Activated naive CD8-positive, alpha-beta T cell treated with anti-CD3 and anti-CD28 coated beads, Interleukin-2, amount 10 ng/mL, durations not matched to agents 7 days and 5 days (primary cell): Measurements from ENCODE around the gene ACTA2. TPM values are rescaled to one million over a fixed set of nuclear protein-coding genes. Genes with fewer than 3 reads are reported as not detected.
A peak's percentile ranks its signal among the peaks of the same experiment; 100 is the strongest.
"Not testable (repeated sequence)": the region's sequence is repeated elsewhere in the genome, so short reads cannot be mapped to it uniquely, and the experiment has no call there.

Experiments used
- ATAC-seq: fragments of 150-1000 bp; cut with Tn5 transposase; one replicate; pipeline ENCODE4 v1.10.0; 2021; ENCODE audit warnings: low read depth, moderate library complexity
- POLR2A ChIA-PET: fragments of 350-600 bp; sonication (Branson Sonifier 250); formaldehyde crosslinking; loops from one replicate; lab custom pipeline; 2021; ENCODE audit warnings: antibody characterized with exemption; lab: Charles Lee
- DNase-seq: peaks from one replicate; pipeline ENCODE4 v3.0.0; 2021
- H3K27ac Mint-ChIP-seq: one replicate; pipeline ENCODE4 v1.8.0; 2022; ENCODE audit warnings: mild to moderate bottlenecking, mixed read lengths
- H3K27me3 Mint-ChIP-seq: one replicate; pipeline ENCODE4 v1.8.0; 2022; ENCODE audit warnings: mild to moderate bottlenecking, moderate library complexity, mixed read lengths
- H3K36me3 Mint-ChIP-seq: one replicate; pipeline ENCODE4 v1.8.0; 2021; ENCODE audit warnings: mild to moderate bottlenecking, mixed read lengths
- H3K4me1 Mint-ChIP-seq: one replicate; pipeline ENCODE4 v1.8.0; 2021; ENCODE audit warnings: mixed read lengths
- H3K4me3 Mint-ChIP-seq: one replicate; pipeline ENCODE4 v1.8.0; 2022; ENCODE audit warnings: mild to moderate bottlenecking, moderate library complexity, mixed read lengths
- H3K9me3 Mint-ChIP-seq: one replicate; pipeline ENCODE4 v1.8.0; 2021; ENCODE audit warnings: mixed read lengths
- total RNA-seq, 2 experiments: library from RNA; stranded (reverse); gene quantifications; one replicate each; pipeline ENCODE4 v1.2.3, GENCODE V29; 2021

The ACTA2 gene
- total RNA-seq, 2 experiments from 2014 or later, result 11.0 to 13.8 TPM

DNA sequence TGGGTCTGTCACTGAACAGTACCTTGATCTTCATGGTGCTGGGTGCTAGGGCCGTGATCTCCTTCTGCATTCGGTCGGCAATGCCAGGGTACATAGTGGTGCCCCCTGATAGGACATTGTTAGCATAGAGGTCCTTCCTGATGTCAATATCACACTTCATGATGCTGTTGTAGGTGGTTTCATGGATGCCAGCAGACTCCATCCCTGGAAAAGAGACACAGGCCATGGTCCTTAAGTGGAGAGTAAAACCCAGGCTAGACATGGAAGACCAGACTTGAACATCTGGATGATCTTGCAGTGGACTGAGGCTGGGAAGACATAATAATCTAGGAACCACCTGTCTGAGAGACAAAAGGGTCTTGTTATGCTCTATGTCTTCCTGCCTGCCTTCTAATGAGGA is 14.5 kb downstream of the ACTA2 start:
- Mint-ChIP-seq H3K27me3 (no peaks in the 10 kb centered on the region), H3K27ac (no peak overlapping the region), H3K36me3 (peaks cover 17% of the 10 kb centered on the region), H3K4me1 (peaks cover 19% of the 10 kb centered on the region), H3K4me3 (no peak overlapping the region), H3K9me3 (no peaks in the 10 kb centered on the region)
- POLR2A ChIA-PET, result no interaction called here
- no peak for DNase-seq
- no peak for ATAC-seq

GRCh38 chr10:88936656-88937055 is 15.9 kb downstream of the ACTA2 start:
- POLR2A ChIA-PET, result no interaction called here
- peak overlapping the region; percentile 10 for H3K27ac Mint-ChIP-seq
- no peak for DNase-seq
- H3K27me3 Mint-ChIP-seq, result no peaks in the 10 kb centered on the region
- no peaks in the 10 kb centered on the region for H3K9me3 Mint-ChIP-seq
- H3K36me3 Mint-ChIP-seq, result peaks cover 16% of the 10 kb centered on the region
- peaks cover 23% of the 10 kb centered on the region for H3K4me1 Mint-ChIP-seq
- no peak for ATAC-seq
- no peak overlapping the region for H3K4me3 Mint-ChIP-seq

DNA sequence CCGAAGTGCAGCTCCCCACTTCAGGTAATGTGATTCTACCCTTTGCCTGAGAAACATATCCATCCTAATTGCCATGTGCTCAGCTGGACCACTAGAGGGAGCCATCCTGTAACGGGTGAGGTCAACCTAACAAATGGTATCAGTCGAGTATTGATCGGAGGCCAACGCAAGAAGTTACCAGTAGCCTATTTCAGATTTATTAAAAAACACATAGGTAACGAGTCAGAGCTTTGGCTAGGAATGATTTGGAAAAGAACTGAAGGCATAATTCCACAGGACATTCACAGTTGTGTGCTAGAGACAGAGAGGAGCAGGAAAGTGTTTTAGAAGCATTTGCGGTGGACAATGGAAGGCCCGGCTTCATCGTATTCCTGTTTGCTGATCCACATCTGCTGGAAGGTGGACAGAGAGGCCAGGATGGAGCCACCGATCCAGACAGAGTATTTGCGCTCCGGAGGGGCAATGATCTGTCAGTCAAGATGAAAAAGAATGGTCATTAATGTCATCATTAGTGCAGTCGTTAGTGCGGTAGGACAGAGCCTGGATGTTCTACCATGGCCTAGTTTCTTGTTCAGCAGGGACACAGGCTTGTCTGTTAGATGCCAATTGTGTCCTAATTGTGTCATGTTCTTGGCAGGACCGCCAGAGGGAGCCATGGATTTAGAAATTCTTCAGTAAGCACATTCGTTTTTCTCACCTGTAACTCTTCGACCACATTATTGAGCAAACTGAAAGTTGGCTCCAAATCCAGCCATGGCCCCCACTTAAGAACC is 17.5 kb downstream of the ACTA2 start:
- POLR2A ChIA-PET, result interaction anchor here (1.5 kb wide), 1 partner anchor 55 kb away, joined by 5 read pairs; the partner anchor contains the start of gene FAS
- ATAC-seq (peak; percentile 77), DNase-seq (peak; percentile 56)
- Mint-ChIP-seq H3K9me3 (no peaks in the 10 kb centered on the region), H3K27me3 (no peaks in the 10 kb centered on the region), H3K27ac (peak overlapping the region; percentile 86), H3K36me3 (peaks cover 16% of the 10 kb centered on the region), H3K4me3 (peak overlapping the region; percentile 53), H3K4me1 (peaks cover 23% of the 10 kb centered on the region)

DNA sequence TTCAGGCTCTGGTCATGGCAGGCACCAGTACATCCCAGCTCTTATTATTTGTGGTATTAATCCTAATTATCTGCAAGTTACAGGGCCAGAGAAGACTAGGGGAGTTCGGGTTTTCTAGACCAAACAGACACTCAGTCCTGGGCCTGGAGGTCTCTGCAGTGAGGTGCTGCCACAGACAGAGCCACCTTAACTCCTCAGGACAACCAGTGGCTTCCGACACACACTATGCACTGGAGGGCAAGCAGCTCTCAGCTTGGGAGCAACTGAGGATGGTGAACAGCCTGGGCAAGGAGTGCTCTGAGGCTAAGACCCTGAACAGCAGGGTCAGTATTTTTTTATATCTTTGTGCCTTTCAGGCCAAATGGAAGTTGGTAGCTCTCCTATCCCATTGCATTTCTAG is 19.0 kb downstream of the ACTA2 start:
- POLR2A ChIA-PET, result interaction anchor here (1.8 kb wide), 1 partner anchor 98 kb away, joined by 7 read pairs; no protein-coding TSS in a partner anchor
- Mint-ChIP-seq H3K9me3 (no peaks in the 10 kb centered on the region), H3K27ac (no peak overlapping the region), H3K36me3 (peaks cover 17% of the 10 kb centered on the region), H3K27me3 (no peaks in the 10 kb centered on the region), H3K4me1 (peaks cover 23% of the 10 kb centered on the region), H3K4me3 (no peak overlapping the region)
- no peak for ATAC-seq
- no peak for DNase-seq

DNA sequence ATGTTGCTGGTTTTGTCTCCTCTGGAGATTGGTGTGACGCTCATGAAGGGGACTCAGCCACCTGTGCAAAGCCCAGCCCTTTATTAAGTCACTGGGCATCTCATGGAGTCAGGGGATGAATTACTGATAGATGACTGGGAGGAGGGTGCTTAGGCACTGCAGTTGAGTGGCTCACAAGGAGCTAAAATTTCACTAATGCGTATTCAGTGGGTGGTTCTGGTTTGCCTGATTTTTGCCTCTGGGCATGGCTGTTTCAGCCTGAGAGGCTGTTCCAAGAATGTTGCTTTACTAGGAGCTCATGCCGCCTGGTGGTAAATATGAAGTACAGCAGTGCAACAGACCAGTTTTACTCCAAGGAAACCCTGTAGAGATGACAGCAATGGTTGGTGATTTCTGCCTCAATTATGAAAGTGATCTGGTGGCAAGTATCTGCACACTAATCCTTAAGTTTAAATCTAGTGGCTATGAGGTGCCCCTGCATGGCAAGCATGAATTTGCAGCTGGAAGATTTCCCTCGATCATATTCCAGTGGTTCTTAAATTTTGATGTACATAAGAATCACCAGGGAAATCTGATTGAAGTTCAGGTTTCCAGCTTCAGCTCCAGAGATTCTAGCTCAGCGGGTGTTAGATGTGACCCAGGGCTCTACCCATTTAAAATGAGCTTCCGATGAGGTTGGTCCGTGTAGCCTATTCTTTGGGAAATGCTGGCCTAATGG is 19.9 kb downstream of the ACTA2 start:
- Mint-ChIP-seq H3K36me3 (peaks cover 15% of the 10 kb centered on the region), H3K4me3 (no peak overlapping the region), H3K9me3 (no peaks in the 10 kb centered on the region), H3K27me3 (no peaks in the 10 kb centered on the region), H3K4me1 (peaks cover 20% of the 10 kb centered on the region), H3K27ac (peak overlapping the region; percentile 30)
- POLR2A ChIA-PET, result interaction anchor here (1.8 kb wide), 1 partner anchor 97 kb away, joined by 7 read pairs; no protein-coding TSS in a partner anchor
- ATAC-seq (peak; percentile 68), DNase-seq (peak; percentile 35)

- not testable (repeated sequence) for H3K27ac Mint-ChIP-seq, H3K4me3 Mint-ChIP-seq, H3K27me3 Mint-ChIP-seq, ATAC-seq, H3K9me3 Mint-ChIP-seq, DNase-seq
- POLR2A ChIA-PET, result interaction anchor here (0.6 to 1.8 kb wide), 4 partner anchors 60 to 486 kb away, joined by 3 to 7 read pairs (median 4); no protein-coding TSS in a partner anchor
- Mint-ChIP-seq H3K36me3 (peaks cover 20% of the 10 kb centered on the region), H3K4me1 (peaks cover 16% of the 10 kb centered on the region)
Observed at GRCh38 chr10:88932029-88932428, 20.5 kb downstream of the ACTA2 start.

- POLR2A ChIA-PET, result interaction anchor here (0.6 to 1.8 kb wide), 4 partner anchors 60 to 487 kb away, joined by 3 to 7 read pairs (median 4); no protein-coding TSS in a partner anchor
- Mint-ChIP-seq H3K27ac (peak overlapping the region; percentile 21), H3K36me3 (peaks cover 24% of the 10 kb centered on the region), H3K9me3 (no peaks in the 10 kb centered on the region), H3K27me3 (no peaks in the 10 kb centered on the region), H3K4me3 (no peak overlapping the region), H3K4me1 (peaks cover 16% of the 10 kb centered on the region)
- no peak for DNase-seq
- ATAC-seq, result no peak
Observed at GRCh38 chr10:88931548-88931947, 21.0 kb downstream of the ACTA2 start.

GRCh38 chr10:88928254-88928653 is 24.3 kb downstream of the ACTA2 start:
- Mint-ChIP-seq H3K27me3 (no peaks in the 10 kb centered on the region), H3K4me3 (no peak overlapping the region), H3K36me3 (peaks cover 41% of the 10 kb centered on the region), H3K4me1 (peaks cover 6% of the 10 kb centered on the region), H3K9me3 (no peaks in the 10 kb centered on the region), H3K27ac (no peak overlapping the region)
- DNase-seq, result no peak
- ATAC-seq, result no peak
- POLR2A ChIA-PET, result no interaction called here

GRCh38 chr10:88927416-88927690 is 25.2 kb downstream of the ACTA2 start:
- no peak for ATAC-seq
- no peak overlapping the region for H3K27ac Mint-ChIP-seq
- peaks cover 41% of the 10 kb centered on the region for H3K36me3 Mint-ChIP-seq
- H3K4me3 Mint-ChIP-seq, result no peak overlapping the region
- no peak for DNase-seq
- H3K9me3 Mint-ChIP-seq, result no peaks in the 10 kb centered on the region
- no peaks in the 10 kb centered on the region for H3K27me3 Mint-ChIP-seq
- POLR2A ChIA-PET, result no interaction called here
- H3K4me1 Mint-ChIP-seq, result peaks cover 4% of the 10 kb centered on the region

GRCh38 chr10:88926566-88927415 is 25.8 kb downstream of the ACTA2 start:
- no peaks in the 10 kb centered on the region for H3K27me3 Mint-ChIP-seq
- no peaks in the 10 kb centered on the region for H3K9me3 Mint-ChIP-seq
- ATAC-seq (no peak), DNase-seq (no peak)
- no peak overlapping the region for H3K27ac Mint-ChIP-seq
- H3K4me1 Mint-ChIP-seq, result peaks cover 2% of the 10 kb centered on the region
- peaks cover 46% of the 10 kb centered on the region for H3K36me3 Mint-ChIP-seq
- no peak overlapping the region for H3K4me3 Mint-ChIP-seq
- POLR2A ChIA-PET, result no interaction called here

DNA sequence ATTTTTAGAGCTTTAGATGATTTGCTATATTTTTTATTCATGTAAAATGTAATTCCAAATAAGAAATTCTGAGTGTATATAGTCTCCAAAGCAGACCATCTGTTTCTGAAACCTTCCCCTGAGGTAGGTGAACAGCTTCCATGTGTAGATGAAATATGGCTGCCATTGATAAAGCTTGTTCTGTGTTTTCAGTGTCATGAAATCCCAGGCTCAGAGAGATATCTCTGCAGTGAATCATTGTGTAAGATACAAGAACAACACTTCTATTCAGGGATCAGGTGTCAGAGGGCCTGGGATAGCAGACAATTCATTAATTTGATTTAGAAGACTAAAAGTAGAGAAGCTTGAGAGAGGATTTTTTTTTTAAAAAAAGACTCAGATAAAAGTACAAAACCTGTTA is 29.1 kb downstream of the ACTA2 start:
- Mint-ChIP-seq H3K4me3 (no peak overlapping the region), H3K27ac (no peak overlapping the region), H3K27me3 (no peaks in the 10 kb centered on the region), H3K4me1 (peaks cover 2% of the 10 kb centered on the region), H3K9me3 (no peaks in the 10 kb centered on the region), H3K36me3 (peaks cover 47% of the 10 kb centered on the region)
- ATAC-seq, result no peak
- DNase-seq, result no peak
- POLR2A ChIA-PET, result no interaction called here

- H3K9me3 Mint-ChIP-seq, result no peaks in the 10 kb centered on the region
- H3K36me3 Mint-ChIP-seq, result peaks cover 47% of the 10 kb centered on the region
- peaks cover 2% of the 10 kb centered on the region for H3K4me1 Mint-ChIP-seq
- no peaks in the 10 kb centered on the region for H3K27me3 Mint-ChIP-seq
- DNase-seq (no peak), ATAC-seq (no peak)
- POLR2A ChIA-PET, result no interaction called here
- no peak overlapping the region for H3K4me3 Mint-ChIP-seq
- H3K27ac Mint-ChIP-seq, result no peak overlapping the region
Observed at GRCh38 chr10:88922041-88922440, 30.5 kb downstream of the ACTA2 start.

DNA sequence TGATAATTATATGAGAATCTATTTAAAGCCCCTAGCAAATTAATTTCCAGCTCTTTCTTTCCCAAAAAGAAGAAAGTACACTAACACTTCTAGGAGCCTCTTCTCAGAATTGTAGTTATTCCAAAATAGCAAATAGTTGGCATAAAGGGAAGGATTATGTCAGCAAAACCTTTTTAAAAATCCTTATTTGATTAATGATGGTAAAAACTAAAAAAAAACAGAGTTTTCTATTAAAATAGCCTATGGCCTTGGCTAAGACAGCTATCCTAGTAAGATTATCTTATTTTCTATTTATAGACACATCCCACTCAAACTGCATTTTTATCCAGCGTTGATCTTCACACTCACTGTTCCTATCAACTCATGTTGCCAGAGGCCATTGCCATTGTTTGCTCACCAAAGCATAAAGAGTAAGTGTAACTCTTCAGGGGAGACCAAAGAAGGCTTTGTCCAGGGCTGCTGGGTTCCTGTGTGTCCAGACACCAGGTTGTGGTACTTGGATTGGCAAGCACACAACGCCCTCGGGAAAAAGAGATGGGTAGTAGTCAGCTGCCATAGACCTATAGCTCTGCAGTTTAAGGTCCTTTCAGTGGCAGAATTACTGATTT is 31.5 kb downstream of the ACTA2 start:
- Mint-ChIP-seq H3K9me3 (no peaks in the 10 kb centered on the region), H3K27me3 (no peaks in the 10 kb centered on the region), H3K4me1 (peaks cover 2% of the 10 kb centered on the region), H3K27ac (no peak overlapping the region), H3K4me3 (no peak overlapping the region), H3K36me3 (peaks cover 45% of the 10 kb centered on the region)
- no peak for DNase-seq
- ATAC-seq, result no peak
- POLR2A ChIA-PET, result no interaction called here
